Muscle layer of colon (tissue), 2 donors: ENCODE measurements around the gene GSTT2.
"Not testable (repeated sequence)": the region's sequence is repeated elsewhere in the genome, so short reads cannot be mapped to it uniquely, and the experiment has no call there.

ENCODE experiments used
- H3K27ac ChIP-seq: one replicate; pipeline ENCODE4 v1.7.0; 2013; ENCODE audit warnings: low read depth, mild to moderate bottlenecking, low read length, moderate library complexity
- H3K27me3 ChIP-seq, 2 donors: one replicate each; pipeline ENCODE4 v1.7.0; 2013; ENCODE audit warnings: low read length in 2 of 2, mild to moderate bottlenecking in 2 of 2; ENCODE audit not compliant: insufficient read depth in 2 of 2, control insufficient read depth in 1 of 2
- H3K36me3 ChIP-seq: one replicate; pipeline ENCODE4 v1.7.0; 2013; ENCODE audit warnings: mild to moderate bottlenecking, low read length; ENCODE audit not compliant: insufficient read depth
- H3K4me1 ChIP-seq: one replicate; pipeline ENCODE4 v1.7.0; 2013; ENCODE audit warnings: mild to moderate bottlenecking, low read length; ENCODE audit not compliant: insufficient read depth
- H3K4me3 ChIP-seq, 2 donors: one replicate each; pipeline ENCODE4 v1.7.0; 2013; ENCODE audit warnings: low read length in 2 of 2, low read depth in 1 of 2, mild to moderate bottlenecking in 1 of 2, moderate library complexity in 1 of 2
- H3K9ac ChIP-seq: one replicate; pipeline ENCODE4 v1.7.0; 2013; ENCODE audit warnings: low read length
- H3K9me3 ChIP-seq: one replicate; pipeline ENCODE4 v1.7.0; 2013; ENCODE audit warnings: mild to moderate bottlenecking, low read length
- donor health status: abdominal sarcoma.
- donor health status: Adenocarcinoma of cecum.

GSTT2 gene

GRCh38 chr22:23955886-23956285 lies 24.0 kb upstream of the GSTT2 start:
- H3K27me3 ChIP-seq, H3K36me3 ChIP-seq, H3K4me3 ChIP-seq, H3K27ac ChIP-seq, H3K4me1 ChIP-seq, H3K9me3 ChIP-seq, H3K9ac ChIP-seq: not testable (repeated sequence)

DNA sequence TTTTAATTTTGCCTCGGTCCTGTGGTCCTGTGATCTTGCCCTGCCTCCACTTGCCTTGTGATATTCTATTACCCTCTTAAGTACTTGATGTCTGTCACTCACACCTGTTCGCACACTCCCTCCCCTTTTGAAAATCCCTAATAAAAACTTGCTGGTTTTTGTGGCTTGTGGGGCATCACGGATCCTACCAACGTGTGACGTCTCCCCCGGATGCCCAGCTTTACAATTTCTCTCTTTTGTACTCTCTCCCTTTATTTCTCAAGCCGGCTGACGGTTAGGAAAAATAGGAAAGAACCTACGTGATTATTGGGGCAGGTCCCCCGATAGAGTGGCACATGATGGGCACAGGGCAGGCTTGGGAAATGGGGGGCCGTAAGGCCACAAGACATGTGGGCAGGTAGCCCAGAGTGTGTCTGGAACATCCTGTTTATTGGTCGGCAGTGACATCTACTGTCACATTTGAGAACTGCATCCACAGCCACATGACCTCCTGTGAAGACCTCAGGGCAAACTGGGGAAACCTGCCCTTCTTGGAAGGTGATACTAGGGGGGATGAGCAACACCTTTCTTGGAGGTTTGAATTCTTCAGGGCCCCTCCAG lies 23.5 kb upstream of the GSTT2 start:
- not testable (repeated sequence) for H3K4me3 ChIP-seq, H3K36me3 ChIP-seq, H3K9me3 ChIP-seq, H3K4me1 ChIP-seq, H3K27me3 ChIP-seq, H3K9ac ChIP-seq, H3K27ac ChIP-seq

- not testable (repeated sequence) for H3K27me3 ChIP-seq, H3K4me1 ChIP-seq, H3K9ac ChIP-seq, H3K36me3 ChIP-seq, H3K4me3 ChIP-seq, H3K27ac ChIP-seq, H3K9me3 ChIP-seq
Measured at GRCh38 chr22:23961084-23961771, 18.7 kb upstream of the GSTT2 start, which contains the start of gene GSTT2B. Gene GSTT2B (minus strand): TSS chr22:23961195. CDS start chr22:23961131, 64 bp downstream.

- H3K27me3 ChIP-seq, H3K4me3 ChIP-seq, H3K27ac ChIP-seq, H3K4me1 ChIP-seq, H3K9me3 ChIP-seq, H3K9ac ChIP-seq: not testable (repeated sequence)
- H3K36me3 ChIP-seq, result peaks cover 17% of the 10 kb centered on the region
Measured at GRCh38 chr22:23966094-23966493, 13.8 kb upstream of the GSTT2 start.

DNA sequence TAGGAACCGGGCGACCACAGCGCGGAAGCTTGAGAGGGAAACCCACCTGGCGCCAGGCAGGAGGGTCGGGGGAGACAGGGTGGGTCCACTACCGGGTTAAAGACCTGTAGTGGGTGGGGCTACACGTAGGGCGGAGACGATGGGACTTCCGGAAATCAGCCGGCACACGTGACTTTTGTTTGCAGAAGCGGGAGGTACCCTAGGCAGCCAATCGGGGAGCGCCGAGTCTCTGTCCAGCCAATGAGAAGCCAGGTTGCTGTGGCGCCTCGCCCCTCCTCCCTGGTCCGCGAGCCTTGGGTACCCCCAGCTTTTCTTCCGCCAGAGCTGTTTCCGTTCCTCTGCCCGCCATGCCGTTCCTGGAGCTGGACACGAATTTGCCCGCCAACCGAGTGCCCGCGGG lies 13.4 kb upstream of the GSTT2 start, which contains the start of gene DDTL:
DDTL (plus strand) TSS at position 321 of the 400 bp plus-strand sequence; CDS start at position 348, 27 bp downstream.
- not testable (repeated sequence) for H3K27me3 ChIP-seq, H3K27ac ChIP-seq, H3K9ac ChIP-seq, H3K4me3 ChIP-seq, H3K4me1 ChIP-seq, H3K9me3 ChIP-seq
- H3K36me3 ChIP-seq, result peaks cover 22% of the 10 kb centered on the region

DNA sequence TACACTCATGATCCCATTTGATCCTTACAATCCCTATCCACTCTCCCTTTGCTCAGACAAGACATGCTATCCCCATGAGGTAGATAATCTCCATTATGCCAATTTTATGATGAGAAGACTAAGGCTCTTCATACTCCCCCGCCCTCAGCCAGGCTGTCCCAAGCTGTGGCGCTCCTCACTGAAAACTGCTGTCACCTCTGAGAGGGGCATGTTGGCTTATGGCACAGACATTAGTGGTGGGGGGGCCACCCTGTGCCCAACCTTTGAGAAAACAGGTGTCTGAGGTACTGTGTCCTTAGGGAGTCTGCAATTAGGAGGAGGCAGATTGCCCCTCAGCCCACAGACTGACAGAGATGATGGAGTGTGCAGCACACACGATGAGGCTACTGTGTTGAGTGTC lies 10.9 kb upstream of the GSTT2 start:
- Histone ChIP-seq H3K27me3 (no peaks in the 10 kb centered on the region), H3K9me3 (no peaks in the 10 kb centered on the region), H3K36me3 (peaks cover 26% of the 10 kb centered on the region), H3K4me3 (no peak overlapping the region), H3K4me1 (no peaks in the 10 kb centered on the region), H3K9ac (no peak overlapping the region), H3K27ac (no peak overlapping the region)

GRCh38 chr22:23970201-23970641 lies 9.7 kb upstream of the GSTT2 start:
- Histone ChIP-seq H3K4me3 (no peak overlapping the region), H3K36me3 (peaks cover 26% of the 10 kb centered on the region), H3K4me1 (no peaks in the 10 kb centered on the region), H3K9ac (no peak overlapping the region), H3K27me3 (no peaks in the 10 kb centered on the region), H3K27ac (no peak overlapping the region), H3K9me3 (no peaks in the 10 kb centered on the region)

- no peaks in the 10 kb centered on the region for H3K4me1 ChIP-seq
- H3K9me3 ChIP-seq, result no peaks in the 10 kb centered on the region
- no peak overlapping the region for H3K9ac ChIP-seq
- peaks cover 26% of the 10 kb centered on the region for H3K36me3 ChIP-seq
- no peak overlapping the region for H3K27ac ChIP-seq
- no peak overlapping the region for H3K4me3 ChIP-seq
- no peaks in the 10 kb centered on the region for H3K27me3 ChIP-seq
Measured at GRCh38 chr22:23970816-23971486, 9.0 kb upstream of the GSTT2 start.

- not testable (repeated sequence) for H3K9me3 ChIP-seq, H3K4me1 ChIP-seq
Measured at GRCh38 chr22:23971927-23972326, 8.0 kb upstream of the GSTT2 start.

DNA sequence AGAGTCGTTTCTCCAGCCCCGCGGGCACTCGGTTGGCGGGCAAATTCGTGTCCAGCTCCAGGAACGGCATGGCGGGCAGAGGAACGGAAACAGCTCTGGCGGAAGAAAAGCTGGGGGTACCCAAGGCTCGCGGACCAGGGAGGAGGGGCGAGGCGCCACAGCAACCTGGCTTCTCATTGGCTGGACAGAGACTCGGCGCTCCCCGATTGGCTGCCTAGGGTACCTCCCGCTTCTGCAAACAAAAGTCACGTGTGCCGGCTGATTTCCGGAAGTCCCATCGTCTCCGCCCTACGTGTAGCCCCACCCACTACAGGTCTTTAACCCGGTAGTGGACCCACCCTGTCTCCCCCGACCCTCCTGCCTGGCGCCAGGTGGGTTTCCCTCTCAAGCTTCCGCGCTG lies 5.6 kb upstream of the GSTT2 start, which contains the start of gene DDT:
DDT (minus strand) TSS at position 97 of the 400 bp plus-strand sequence; CDS start at position 70, 27 bp downstream.
- H3K36me3 ChIP-seq, result peaks cover 26% of the 10 kb centered on the region
- not testable (repeated sequence) for H3K4me3 ChIP-seq, H3K9me3 ChIP-seq, H3K27ac ChIP-seq, H3K9ac ChIP-seq, H3K27me3 ChIP-seq, H3K4me1 ChIP-seq

More at GRCh38 chr22:23971927-23972326, 8.0 kb upstream of the GSTT2 start:
- not testable (repeated sequence) for H3K27me3 ChIP-seq, H3K9ac ChIP-seq, H3K27ac ChIP-seq, H3K4me3 ChIP-seq
- peaks cover 26% of the 10 kb centered on the region for H3K36me3 ChIP-seq

- not testable (repeated sequence) for H3K27me3 ChIP-seq, H3K27ac ChIP-seq, H3K4me1 ChIP-seq, H3K9ac ChIP-seq, H3K9me3 ChIP-seq, H3K4me3 ChIP-seq
- H3K36me3 ChIP-seq, result peaks cover 21% of the 10 kb centered on the region
Measured at GRCh38 chr22:23974836-23975352, 5.0 kb upstream of the GSTT2 start.
